Mesenteric fat pad (tissue), 1 donor: ENCODE results near the gene TXNRD1. TPM values are rescaled to one million over a fixed set of nuclear protein-coding genes. Genes with fewer than 3 reads are reported as not detected.
"Not testable (repeated sequence)": the region's sequence is repeated elsewhere in the genome, so short reads cannot be mapped to it uniquely, and the experiment has no call there.

Source experiments
- DNase-seq: peaks from one replicate; pipeline ENCODE4 v3.0.0-alpha.2; 2020; ENCODE audit warnings: low spot score
- total RNA-seq: library from RNA; stranded (reverse); fragmentation: NEBNext Ultra II Directional; extraction: Animal tissue kit (Norgen Biotek cat#: 25700); gene quantifications from one replicate; pipeline ENCODE4 v1.2.1, GENCODE V29; 2021
- donor health status: DM: yes; HTN: yes; CAD: no.

The TXNRD1 gene
- total RNA-seq, 1 donor from 2014 or later: 166 TPM

GRCh38 chr12:104232609-104233280 is 17.2 kb downstream of the TXNRD1 start:
- no peak for DNase-seq

- no peak for DNase-seq
Measured at GRCh38 chr12:104234926-104235499, 19.4 kb downstream of the TXNRD1 start.

GRCh38 chr12:104237930-104238329 is 22.4 kb downstream of the TXNRD1 start:
- DNase-seq: no peak

DNA sequence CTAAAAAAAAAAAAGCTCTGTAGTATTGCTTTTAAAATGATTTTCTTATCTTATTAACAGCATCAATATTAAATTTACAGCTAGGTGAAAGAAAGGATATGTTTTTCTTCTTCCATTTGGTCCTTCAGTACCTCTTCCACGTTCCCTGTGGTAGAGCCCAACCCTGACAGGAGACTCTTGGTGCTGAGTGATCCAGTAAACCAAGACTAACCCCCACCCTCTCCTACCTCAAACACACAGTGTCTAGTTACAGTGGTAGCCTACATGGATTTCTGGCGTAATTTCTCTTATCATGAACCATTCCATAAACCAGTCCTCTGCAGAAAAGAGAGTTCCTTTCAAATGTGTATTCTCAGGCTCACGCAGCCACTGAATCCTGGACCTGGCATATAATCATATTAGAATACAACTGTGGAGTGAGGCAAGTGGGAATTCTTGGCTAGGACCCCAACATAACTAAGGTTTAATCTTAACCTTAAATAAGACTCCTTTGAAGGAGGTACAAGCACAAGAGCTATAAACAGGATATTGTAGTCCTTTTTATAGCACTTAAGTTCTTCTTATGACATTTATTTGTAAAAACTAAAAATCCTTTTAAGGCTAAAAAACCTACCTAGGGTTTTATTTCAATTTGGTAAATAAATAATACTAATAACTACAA is 27.1 kb downstream of the TXNRD1 start:
- no peak for DNase-seq

- DNase-seq: no peak
Measured at GRCh38 chr12:104243551-104243950, 28.0 kb downstream of the TXNRD1 start.

DNA sequence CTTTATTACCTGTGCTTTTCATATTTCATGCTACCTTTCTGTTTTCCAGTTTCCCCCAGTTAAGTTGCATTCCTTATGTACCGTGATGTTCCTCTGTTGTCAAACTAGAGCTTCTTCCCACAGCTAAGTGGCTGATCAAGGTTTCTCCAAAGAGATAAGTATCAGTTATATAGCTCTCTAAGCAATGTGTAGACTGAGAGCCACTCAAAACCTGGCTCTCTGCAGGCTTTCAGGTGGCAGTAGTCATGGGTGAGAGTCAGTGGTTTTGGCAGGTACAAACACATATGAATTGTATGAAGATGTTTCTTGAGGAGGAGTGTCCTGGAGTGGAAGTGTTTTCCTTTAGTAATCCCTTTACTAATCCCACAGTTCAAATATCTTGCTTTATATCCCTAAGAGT is 28.4 kb downstream of the TXNRD1 start:
- no peak for DNase-seq

DNA sequence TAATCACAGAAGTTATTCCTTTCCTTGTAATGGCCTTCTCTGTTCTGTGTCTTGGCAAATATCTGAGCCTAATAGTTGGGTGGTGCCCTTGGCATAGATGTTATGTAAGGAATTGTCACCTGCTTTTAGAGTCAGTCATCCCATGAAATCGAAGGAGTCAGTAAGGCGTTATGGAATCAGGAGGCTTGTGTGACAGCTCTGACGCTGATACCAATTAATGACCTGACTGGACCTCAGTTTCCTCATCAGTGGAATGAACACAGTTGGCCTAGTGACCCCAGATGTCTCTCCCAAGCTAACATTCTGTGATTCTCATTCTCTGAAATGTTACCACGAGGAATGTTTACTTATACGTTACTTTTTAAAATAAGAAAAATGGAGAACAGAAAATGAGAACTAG is 32.1 kb downstream of the TXNRD1 start:
- no peak for DNase-seq

- no peak for DNase-seq
Measured at GRCh38 chr12:104248444-104248843, 32.9 kb downstream of the TXNRD1 start.

DNA sequence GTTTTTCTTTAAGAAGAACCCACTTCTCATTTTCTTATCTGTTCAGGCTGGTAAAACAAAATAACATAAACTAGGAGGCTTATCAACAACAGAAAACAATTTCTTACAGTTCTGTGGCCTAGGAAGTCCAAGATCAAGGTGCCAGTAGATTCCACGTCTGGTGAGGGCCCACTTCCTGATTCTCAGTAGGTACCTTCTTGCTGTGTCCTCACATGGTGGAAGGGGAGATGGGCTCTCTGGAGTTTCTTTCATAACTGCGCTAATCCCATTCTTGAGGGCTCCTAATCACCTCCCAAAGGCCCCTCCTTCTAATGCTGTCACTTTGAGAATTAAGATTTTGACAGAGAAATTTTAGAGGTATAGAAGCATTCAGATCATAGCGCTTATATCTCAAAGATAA is 33.4 kb downstream of the TXNRD1 start:
- DNase-seq: no peak

- no peak for DNase-seq
Measured at GRCh38 chr12:104249898-104250297, 34.3 kb downstream of the TXNRD1 start.

DNA sequence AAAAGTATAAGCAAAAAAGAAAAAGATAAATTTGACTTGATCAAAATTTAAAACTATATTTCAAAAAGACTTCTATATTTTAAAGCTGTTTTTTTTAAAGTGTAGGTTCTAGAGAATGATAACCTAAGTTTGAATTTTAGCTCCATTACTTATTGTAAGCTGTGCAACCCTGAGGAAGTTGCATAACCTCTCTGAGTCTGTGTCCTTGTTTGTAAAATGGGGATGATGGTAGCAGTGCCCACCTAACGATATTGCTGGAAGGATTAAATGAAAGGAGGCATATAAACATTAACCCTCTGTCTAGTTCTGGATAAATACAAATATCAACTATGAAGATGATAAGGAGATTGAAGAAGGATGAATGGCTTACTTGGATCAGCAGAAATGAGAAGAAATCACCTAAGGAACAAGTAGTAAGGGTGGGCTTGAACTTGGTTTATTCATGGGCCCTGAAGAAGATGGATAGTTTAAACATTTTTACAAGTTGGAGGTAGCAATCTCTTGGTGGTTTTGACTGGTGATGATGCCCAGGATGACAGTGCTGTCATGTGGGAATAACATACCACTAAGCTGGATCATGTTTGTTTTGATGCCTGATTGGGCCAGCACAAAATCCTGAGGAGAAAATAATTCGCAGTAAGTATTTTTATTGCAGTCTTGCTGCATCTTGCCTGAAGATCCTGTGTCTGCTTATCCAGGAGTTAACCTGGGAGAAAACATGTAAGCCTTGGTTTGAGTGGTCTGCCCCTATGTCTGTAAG is 35.0 kb downstream of the TXNRD1 start:
- no peak for DNase-seq

- DNase-seq: no peak
Measured at GRCh38 chr12:104257913-104258472, 42.4 kb downstream of the TXNRD1 start.

- no peak for DNase-seq
Measured at GRCh38 chr12:104258476-104259067, 43.0 kb downstream of the TXNRD1 start.

DNA sequence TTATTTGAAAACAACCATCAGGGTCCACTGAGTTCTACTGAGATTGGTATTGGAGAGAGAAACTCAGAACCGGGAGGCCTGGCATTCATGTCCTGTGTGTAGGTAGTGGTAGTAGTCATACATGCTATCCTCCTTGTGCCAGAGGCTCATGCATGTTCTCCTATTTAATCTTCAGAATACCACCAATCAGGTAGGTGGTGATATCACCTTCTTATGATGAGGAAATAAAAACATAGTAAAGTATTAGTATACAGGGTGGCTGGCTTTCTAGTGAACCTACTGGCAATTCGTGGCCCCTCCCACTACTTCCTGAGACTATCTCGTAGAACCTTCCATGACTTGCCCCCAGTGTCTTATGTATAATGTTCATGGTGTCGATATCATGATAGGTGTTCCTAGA is 47.4 kb downstream of the TXNRD1 start:
- DNase-seq: no peak

- no peak for DNase-seq
Measured at GRCh38 chr12:104263580-104264358, 48.2 kb downstream of the TXNRD1 start.

- not testable (repeated sequence) for DNase-seq
Measured at GRCh38 chr12:104265436-104265835, 49.9 kb downstream of the TXNRD1 start.

DNA sequence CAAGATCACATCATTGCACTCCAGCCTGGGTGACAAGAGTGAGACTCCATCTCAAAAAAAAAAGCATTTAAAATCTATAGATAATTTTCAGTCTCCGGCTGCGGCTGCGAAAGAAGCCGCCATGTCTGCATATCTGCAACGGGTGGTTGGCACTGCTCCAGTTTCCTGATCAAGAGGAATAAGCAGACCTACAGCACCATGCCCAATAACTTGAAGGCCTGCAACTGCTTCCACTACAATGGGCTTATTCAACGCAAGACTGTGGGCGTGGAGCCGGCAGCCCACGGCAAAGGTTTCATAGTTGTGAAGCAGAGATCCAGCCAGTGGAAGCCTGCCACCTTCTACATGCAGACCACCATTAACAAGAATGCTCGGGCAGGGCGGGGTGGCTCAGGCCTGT is 57.4 kb downstream of the TXNRD1 start:
- no peak for DNase-seq

DNA sequence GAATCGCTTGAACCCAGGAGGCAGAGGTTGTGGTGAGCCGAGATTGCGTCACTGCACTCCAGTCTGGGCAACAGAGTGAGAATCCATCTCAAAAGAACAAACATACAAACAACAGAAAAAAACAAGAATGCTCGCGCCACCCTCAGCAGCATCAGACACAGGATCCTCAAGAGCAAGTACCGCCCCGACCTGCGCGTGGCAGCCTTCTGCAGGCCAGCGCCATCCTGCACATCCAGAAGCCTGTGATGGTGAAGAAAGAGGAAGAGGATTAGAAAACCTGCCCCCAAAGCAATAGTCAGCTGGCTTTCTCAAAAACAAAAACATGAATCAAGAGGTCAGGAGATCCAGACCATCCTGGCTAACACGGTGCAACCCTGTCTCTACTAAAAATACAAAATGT is 57.9 kb downstream of the TXNRD1 start:
- DNase-seq: no peak

DNA sequence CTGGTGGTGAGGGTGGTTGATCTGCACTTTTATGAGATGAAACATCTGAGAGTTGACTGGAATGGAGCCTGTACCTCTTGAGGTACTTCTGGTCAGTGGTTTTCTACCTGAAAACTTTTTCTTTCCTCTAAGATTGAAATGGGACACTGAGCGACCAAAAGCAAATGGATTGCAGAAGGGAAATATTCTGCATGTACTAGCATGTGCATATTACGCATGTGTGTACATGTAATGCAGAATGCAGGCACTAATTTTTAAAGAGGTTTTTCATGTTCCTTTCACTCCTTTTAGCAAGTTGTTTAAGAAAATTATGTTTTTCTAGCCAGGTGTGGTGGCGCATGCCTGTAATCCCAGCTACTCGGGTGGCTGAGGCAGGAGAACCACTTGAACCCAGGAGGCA is 59.2 kb downstream of the TXNRD1 start:
- no peak for DNase-seq

DNA sequence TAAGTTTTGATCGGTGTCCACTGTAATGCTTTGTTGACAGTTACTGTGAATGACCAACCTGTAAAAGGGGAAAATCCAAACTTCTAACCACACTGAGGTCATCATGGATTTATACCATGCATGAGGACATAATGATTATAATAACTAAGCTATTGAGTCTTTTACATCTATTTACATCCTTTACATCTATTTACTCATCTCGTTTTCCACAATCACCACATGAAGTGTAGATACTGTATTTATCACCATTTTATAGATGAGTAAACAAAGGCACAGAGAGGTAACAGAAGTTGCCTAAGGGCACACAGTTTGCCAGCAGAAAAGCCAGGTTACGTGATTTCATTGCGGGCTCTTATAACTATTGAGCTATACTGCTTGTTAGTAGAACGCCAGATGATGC is 60.1 kb downstream of the TXNRD1 start:
- DNase-seq: no peak
